ENCODE measurements around the gene PPP1R3G. TPM values are rescaled to one million over a fixed set of nuclear protein-coding genes. Genes with fewer than 3 reads are reported as not detected.

The PPP1R3G gene
- total RNA-seq, 2 donors from 2014 or later, result 0.26 TPM; not detected in 1

DNA sequence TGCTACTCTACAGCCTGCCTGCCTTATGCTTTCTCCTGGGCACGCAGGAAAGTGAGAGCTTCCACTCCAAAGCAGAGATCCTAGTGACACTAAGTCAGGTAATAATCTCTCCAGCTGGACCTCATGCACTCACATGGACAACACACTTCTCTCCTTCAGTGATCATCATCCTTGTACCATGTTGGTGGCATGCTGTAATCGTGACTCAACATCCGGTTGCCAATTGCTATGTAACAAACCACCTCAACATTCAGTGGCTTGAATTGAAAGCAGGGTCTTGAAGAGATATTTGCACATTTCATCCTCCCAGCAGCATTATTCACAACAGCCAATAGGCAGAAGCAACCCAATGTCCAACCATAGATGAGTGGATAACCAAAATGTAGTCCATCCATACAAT is 40.3 kb upstream of the PPP1R3G start:
- Histone ChIP-seq H3K4me3 (no peak overlapping the region), H3K27me3 (no peaks in the 10 kb centered on the region), H3K36me3 (replicated peaks in 1 of 2; ENCODE audit: insufficient read depth in 1 of 2, low read depth in 2 of 2) (no peaks in the 10 kb centered on the region), H3K27ac (no peak overlapping the region), H3K9me3 (no peaks in the 10 kb centered on the region), H3K4me1 (no peaks in the 10 kb centered on the region)
- no peak for DNase-seq
- WGBS, 2 donors, result 73 to 97% methylated on average over 3 of the region's 3 CpGs
- TF ChIP-seq, protein P1, sequence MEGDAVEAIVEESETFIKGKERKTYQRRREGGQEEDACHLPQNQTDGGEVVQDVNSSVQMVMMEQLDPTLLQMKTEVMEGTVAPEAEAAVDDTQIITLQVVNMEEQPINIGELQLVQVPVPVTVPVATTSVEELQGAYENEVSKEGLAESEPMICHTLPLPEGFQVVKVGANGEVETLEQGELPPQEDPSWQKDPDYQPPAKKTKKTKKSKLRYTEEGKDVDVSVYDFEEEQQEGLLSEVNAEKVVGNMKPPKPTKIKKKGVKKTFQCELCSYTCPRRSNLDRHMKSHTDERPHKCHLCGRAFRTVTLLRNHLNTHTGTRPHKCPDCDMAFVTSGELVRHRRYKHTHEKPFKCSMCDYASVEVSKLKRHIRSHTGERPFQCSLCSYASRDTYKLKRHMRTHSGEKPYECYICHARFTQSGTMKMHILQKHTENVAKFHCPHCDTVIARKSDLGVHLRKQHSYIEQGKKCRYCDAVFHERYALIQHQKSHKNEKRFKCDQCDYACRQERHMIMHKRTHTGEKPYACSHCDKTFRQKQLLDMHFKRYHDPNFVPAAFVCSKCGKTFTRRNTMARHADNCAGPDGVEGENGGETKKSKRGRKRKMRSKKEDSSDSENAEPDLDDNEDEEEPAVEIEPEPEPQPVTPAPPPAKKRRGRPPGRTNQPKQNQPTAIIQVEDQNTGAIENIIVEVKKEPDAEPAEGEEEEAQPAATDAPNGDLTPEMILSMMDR (IDR thresholded peaks at IDR 0.05), result no peak
- no peak for TF ChIP-seq POLR2A (IDR thresholded peaks at IDR 0.05)
- intact Hi-C loops (cut with DNase I), result no loop called here
- no peak for ATAC-seq

DNA sequence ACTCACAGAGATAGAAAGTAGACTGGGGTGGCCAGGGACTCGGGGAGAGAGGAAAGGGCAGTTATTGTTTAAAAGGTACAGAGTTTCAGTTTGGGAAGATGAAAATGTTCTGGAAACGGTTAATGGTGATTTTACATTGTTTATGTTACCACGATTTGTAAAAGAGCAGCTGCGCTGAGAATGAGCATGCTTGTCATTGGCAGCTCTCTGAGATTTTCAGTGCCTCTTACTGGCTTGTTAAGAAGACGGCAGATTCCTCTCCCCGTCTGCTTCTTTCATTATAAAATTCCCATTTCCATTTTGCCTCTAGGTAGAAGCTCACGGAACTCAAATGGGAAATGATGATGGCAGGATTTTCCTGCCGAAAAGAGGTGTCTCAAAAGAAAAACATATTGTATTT is 39.7 kb upstream of the PPP1R3G start:
- H3K36me3 ChIP-seq (replicated peaks in 1 of 2; ENCODE audit: insufficient read depth in 1 of 2, low read depth in 2 of 2), result no peaks in the 10 kb centered on the region
- no peak overlapping the region for H3K4me3 ChIP-seq
- no peak for ATAC-seq
- 76 to 84% methylated on average over 8 of the region's 8 CpGs for WGBS, 2 donors
- intact Hi-C loops (cut with DNase I), result no loop called here
- H3K27ac ChIP-seq, result no peak overlapping the region
- no peak for TF ChIP-seq POLR2A (IDR thresholded peaks at IDR 0.05)
- H3K4me1 ChIP-seq, result no peaks in the 10 kb centered on the region
- H3K27me3 ChIP-seq, result no peaks in the 10 kb centered on the region
- DNase-seq, result no peak
- no peaks in the 10 kb centered on the region for H3K9me3 ChIP-seq

DNA sequence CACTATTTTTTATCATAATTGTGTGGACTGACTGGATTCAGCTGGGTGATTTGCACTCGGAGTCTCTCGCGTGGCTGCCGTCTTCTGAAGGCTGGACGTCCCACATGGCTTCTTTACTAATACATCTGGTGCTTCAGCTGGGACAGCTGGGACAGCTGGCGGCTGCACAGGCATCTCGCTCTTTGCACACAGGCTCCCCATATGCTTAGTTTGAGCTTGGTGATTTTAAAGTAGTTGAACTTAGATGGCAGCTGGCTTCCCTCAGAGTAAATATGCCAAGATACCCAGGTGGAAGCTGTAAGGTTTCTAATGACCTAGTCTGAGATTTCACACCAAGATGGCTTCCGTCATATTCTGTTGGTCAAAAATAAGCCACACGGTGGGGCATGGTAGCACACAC is 38.7 kb upstream of the PPP1R3G start:
- 88 to 96% methylated on average over 9 of the region's 9 CpGs for WGBS, 2 donors
- no peaks in the 10 kb centered on the region for H3K27me3 ChIP-seq
- TF ChIP-seq, protein P1 (IDR thresholded peaks at IDR 0.05), result no peak
- H3K27ac ChIP-seq, result no peak overlapping the region
- no peaks in the 10 kb centered on the region for H3K36me3 ChIP-seq (replicated peaks in 1 of 2; ENCODE audit: insufficient read depth in 1 of 2, low read depth in 2 of 2)
- H3K4me3 ChIP-seq, result no peak overlapping the region
- intact Hi-C loops (cut with DNase I), result no loop called here
- ATAC-seq (no peak), DNase-seq (no peak)
- H3K9me3 ChIP-seq, result no peaks in the 10 kb centered on the region
- no peaks in the 10 kb centered on the region for H3K4me1 ChIP-seq

DNA sequence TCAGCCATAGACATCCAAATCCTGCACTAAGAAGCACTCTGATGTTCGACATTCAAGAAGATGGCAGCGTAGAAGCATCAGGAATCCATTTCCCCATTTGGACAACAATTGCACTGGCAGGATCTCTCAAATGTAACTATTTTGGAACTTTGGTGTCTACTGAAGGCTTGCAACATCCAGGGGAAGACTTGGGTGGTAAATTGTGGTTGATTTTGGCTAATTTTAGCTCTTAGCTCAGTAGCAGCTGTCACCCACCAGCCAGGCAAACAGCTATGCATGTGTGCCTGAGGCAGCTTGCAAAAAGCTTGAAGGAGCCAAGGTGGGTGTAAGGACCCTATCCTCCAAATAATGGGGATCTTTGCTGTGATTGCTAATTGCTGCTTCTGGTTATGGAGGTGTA is 35.1 kb upstream of the PPP1R3G start:
- WGBS, 2 donors, result 81 to 100% methylated on average over 2 of the region's 2 CpGs
- Histone ChIP-seq H3K27ac (no peak overlapping the region), H3K4me1 (no peaks in the 10 kb centered on the region), H3K36me3 (replicated peaks in 1 of 2; ENCODE audit: insufficient read depth in 1 of 2, low read depth in 2 of 2) (no peaks in the 10 kb centered on the region), H3K27me3 (no peaks in the 10 kb centered on the region), H3K4me3 (no peak overlapping the region), H3K9me3 (no peaks in the 10 kb centered on the region)
- ATAC-seq, result no peak
- intact Hi-C loops (cut with DNase I), result no loop called here
- TF ChIP-seq POLR2A (IDR thresholded peaks at IDR 0.05), result no peak
- TF ChIP-seq, protein P1 (IDR thresholded peaks at IDR 0.05), result no peak
- DNase-seq, result no peak

DNA sequence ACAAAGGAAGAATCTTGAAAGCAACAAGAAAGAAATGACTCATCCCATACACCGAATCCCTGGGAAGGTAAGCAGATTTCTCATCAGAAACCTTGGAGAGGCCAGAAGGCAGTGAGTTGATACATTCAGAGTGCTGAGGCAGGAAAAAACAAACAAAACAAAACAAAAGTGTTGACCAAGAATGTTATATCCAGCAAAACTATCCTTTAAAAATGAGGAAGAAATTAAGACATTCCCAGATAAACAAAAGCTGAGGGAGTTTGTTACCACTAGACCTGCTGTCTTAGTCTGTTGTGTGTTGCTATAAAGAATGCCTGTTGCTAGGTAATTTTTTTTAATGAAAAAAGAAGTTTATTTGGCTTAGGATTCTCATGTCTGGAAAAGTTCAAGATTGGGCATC is 33.7 kb upstream of the PPP1R3G start:
- TF ChIP-seq, protein P1 (IDR thresholded peaks at IDR 0.05), result no peak
- TF ChIP-seq POLR2A (IDR thresholded peaks at IDR 0.05), result no peak
- intact Hi-C loops (cut with DNase I), result no loop called here
- Histone ChIP-seq H3K27me3 (no peaks in the 10 kb centered on the region), H3K9me3 (no peaks in the 10 kb centered on the region), H3K27ac (no peak overlapping the region), H3K4me3 (no peak overlapping the region), H3K4me1 (no peaks in the 10 kb centered on the region), H3K36me3 (replicated peaks in 1 of 2; ENCODE audit: insufficient read depth in 1 of 2, low read depth in 2 of 2) (no peaks in the 10 kb centered on the region)
- 52 to 73% methylated on average over 1 of the region's 1 CpG for WGBS, 2 donors
- no peak for DNase-seq
- no peak for ATAC-seq

All from body of pancreas (tissue), 4 donors.